22Rv1 (cell line): ENCODE results near the gene GHRL.
A peak's percentile ranks its signal among the peaks of the same experiment; 100 is the strongest.

Experiments used
- CTCF ChIP-seq: fragments of 450-650 bp; IDR thresholded peaks from 2 replicates; pipeline ENCODE4 v1.5.1; 2017; ENCODE audit warnings: mild to moderate bottlenecking
- ZFX ChIP-seq: fragments of 450-650 bp; IDR thresholded peaks from 2 replicates; pipeline ENCODE4 v1.6.1; 2017; ENCODE audit warnings: antibody characterized with exemption, borderline replicate concordance

GRCh38 chr3:10334459-10334858, 41.7 kb upstream of the GHRL start:
- TF ChIP-seq CTCF (peak; percentile 70), ZFX (no peak)
